GM19239 (cell line): ENCODE measurements around the gene MATN1.

Experiments
- DNase-seq: peaks from one replicate; pipeline ENCODE4 v3.0.0; 2011; ENCODE audit warnings: low spot score; ENCODE audit not compliant: insufficient read length
- FAIRE-seq: peaks from 2 replicates; lab custom pipeline; 2011; peaks lifted over from hg19 to GRCh38; lab: Jason Lieb, UNC

MATN1 gene

DNA sequence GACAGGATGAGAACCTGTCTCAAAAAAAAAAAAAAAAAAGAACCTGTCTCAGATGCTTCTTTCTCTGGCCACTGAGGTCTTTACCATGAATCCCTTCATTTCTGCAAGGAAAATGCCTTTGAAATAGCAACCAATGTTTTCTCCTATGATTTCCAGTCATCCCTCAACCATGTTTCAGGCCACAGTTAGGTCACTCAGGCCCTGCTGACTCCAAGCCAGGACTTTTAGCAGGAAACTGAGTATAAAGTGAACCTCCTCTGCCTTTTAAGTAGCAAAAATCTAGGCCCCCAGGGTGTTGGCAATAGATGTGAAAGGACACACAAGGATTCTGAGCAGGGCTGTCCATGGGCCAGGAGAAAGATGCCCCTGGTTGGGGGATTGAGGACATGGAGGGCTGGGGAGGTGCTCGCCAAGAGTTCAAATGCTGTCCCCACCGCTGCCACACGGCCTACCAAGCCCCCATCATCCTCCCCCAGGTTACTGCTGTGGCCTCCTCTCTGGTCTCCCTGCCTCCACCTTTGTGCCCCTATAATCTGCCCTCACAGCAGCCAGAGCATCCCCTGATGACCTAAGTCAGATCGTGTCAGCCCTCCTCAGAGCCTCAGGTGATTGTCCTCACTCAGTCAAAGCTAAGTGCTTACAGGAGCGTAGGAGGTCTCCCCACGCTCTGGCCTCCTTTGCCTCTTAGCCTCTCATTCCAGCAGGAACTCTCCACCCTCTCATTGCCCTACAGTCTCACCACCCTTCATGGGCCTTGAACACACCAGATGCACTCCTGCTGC lies 54.6 kb downstream of the MATN1 start:
- FAIRE-seq (no peak), DNase-seq (no peak)

DNA sequence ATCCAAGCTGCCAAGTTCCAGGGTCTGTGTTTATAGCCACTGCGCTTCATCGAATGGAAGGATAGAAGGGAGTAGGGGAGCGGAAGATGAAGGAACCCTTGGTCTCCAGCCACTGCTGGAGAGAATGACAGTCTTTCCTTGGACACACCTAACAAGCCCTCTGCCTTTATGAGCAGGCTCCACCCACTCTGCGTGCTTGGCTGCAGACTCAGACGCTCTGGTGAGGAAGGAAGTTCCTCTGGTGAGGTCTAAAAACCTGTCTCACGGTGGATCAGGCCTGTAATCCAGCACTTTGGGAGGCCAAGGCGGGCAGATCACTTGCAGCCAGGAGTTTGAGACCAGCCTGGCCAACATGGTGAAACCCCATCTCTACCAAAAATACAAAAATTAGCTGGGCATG lies 55.4 kb downstream of the MATN1 start:
- DNase-seq: no peak
- no peak for FAIRE-seq

DNA sequence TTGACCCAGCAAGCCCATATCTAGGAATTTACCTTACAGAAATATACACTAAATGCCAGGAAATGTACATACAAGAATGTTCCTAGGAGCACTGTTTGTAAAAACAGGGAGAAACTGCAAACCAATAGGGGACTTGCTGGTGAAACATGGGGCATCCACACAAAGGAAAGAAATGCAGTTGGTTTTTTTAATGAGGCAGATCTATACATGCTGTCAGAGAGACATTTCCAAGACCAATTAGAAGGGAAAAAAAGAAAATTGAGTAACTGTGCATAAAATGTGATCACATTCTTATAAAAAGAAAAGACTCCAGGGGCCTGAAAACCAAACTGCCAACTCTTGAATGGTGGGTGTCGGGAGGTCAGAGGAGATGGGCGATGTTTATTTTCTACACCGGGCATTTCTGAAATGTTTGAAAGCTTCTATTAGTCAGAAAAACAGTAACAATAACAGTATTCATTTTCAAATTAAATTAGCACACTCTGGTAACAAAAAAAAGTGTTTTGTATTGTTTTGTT lies 56.6 kb downstream of the MATN1 start:
- no peak for FAIRE-seq
- no peak for DNase-seq

DNA sequence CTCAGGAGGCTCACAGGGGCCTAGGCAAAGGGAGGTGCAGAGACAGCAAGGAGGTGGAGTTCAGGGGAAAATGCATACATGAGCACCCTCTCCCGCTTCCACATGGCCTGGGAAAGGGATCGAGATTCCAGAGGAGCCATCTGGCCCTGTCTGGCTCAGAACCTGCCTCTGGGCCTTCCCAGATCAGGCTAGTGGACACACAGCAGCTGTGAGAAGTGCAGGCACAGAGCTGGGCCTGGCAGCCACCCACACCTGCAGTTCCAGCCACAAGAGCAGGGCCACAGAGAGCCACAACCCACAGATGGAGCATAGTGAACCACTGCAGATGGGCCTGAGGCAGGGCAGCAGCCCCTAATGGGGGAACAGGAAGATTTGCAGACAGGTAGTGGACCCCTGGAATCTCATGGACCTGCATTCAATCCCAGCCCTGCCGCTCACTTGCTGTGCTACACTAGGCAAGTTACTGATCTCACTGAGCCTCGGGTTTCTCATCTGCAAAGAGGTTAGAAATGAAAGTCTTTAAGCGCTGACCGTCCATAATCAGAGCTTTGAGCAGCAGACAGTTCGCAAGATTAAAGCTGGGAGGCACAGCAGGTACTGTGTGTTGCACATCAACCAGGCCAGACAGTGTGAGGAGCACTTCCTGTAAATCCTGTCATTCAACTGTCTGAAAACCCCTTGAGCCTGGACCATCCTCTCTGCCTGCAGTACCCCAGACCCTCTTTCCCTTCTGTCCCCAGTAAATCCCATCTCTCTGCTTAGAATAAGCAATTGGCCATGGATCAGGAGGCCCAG lies 58.0 kb downstream of the MATN1 start:
- FAIRE-seq (no peak), DNase-seq (no peak)

DNA sequence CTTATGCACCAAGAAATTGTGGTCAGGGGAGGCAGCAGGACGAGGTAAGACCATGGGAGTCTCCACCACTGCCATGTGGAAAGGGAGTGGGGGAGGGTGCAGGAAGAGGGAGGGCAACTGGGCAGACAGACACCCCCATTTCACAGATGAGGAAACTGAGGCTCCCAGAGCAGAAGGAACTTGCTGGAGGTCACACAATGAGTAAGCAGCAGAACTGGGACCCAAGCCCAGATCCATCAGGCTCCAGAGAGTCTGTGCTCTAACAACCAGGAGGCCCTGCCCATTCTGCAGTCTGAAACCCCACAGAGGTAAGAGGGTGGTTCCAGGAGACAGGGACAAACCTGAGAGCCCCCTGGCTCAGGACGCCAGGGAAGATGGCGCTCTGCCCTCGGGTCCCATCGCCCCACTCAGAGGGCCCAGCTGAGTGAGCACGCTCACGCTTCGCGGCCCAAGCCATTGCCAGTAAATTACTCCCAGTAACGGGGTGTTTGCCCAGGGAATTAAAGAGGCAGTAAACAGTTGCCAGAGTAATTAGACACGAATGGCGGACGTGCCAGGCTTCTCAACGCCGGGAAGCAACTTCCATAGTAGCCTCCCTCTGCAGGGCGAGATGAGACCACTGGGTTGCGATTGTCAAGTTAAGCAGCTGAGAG lies 59.2 kb downstream of the MATN1 start:
- FAIRE-seq: no peak
- no peak for DNase-seq

DNA sequence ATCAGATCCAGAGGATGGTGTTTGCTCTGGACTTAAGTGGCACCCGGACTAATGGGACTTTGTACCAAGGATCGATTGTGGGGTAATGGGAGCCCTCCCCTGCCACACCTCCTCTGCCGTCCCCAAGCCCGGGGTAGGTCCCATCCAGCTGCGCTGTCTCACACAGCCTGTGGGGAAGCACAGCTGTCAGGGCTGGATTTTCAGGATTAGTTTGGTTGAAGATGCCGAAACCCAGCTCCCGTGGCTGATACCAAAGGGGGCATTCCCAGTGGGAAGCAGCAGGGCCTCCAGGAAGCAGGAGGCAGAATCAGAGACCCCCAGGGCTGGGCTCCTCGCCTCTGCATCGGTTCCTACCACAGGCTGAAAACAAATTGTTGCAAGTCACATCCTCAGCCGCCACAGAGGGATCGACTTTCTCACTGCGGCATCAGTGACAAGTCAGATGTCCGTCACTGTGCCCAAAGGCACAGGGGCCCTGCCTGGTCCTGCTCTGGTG lies 59.7 kb downstream of the MATN1 start:
- FAIRE-seq: no peak
- no peak for DNase-seq

DNA sequence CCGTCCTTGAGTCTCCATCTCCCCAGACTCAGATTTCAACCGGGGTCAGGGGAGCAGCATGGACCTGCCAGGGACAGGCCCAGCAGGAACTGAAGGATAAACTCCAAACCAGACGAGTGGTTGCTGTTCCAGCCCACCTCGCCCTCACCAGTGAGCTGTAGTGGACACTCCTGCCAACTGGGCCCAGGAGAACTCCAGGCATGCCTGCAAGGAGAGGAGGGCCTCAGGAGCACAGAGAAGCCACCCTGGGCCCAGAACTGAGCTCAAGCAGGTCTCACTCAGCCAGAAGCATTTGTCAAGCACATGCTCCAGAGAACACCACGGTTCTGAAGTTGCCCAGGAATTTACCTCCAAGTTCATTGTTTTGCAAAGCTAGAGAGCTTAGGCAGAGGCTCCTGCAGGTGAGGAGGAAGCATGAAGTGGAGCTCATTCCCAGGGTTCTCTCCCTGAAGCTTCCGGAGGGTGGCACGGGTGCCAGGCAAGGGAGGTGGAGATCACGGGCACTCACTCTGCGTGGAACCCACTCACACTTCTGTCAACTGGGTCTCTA lies 61.0 kb downstream of the MATN1 start:
- FAIRE-seq: no peak

DNA sequence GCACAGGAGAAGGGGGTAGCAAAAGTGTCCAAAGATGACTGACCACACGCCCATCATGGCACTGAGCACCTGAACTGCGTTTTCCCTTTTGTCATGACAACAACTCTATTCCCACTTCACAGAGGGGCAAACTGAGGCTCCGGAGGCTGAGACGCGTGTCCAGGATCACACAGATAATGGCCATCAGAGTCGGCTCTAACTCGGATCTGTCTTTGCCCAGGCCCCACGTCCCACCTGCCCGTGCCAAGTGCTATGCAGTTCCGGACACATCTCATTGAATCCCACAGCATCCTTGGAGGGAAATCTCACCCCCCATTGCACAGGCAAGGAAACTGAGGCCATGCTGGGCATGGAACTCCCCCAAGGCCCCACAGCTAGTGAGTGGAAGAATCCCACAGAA lies 62.1 kb downstream of the MATN1 start:
- no peak for DNase-seq
- no peak for FAIRE-seq

More for the DNA sequence above, 61.0 kb downstream of the MATN1 start:
- no peak for DNase-seq
